ENCODE measurements around the gene MPRIP.

The MPRIP gene

GRCh38 chr17:17080181-17080631, 37.9 kb downstream of the MPRIP start:
- TF ChIP-seq CTCF (conservative IDR thresholded peaks at IDR 0.05): no peak
- H3K27ac ChIP-seq: peak overlapping the region; percentile 81; the same call in 1 of the 2 replicates

GRCh38 chr17:17080781-17081180, 38.5 kb downstream of the MPRIP start:
- no peak for TF ChIP-seq CTCF (conservative IDR thresholded peaks at IDR 0.05)
- H3K27ac ChIP-seq: no peak overlapping the region

- no peak for TF ChIP-seq CTCF (conservative IDR thresholded peaks at IDR 0.05)
- no peak overlapping the region for H3K27ac ChIP-seq
Measured at GRCh38 chr17:17081304-17081940, 39.2 kb downstream of the MPRIP start.

GRCh38 chr17:17082878-17083277, 40.6 kb downstream of the MPRIP start:
- TF ChIP-seq CTCF (conservative IDR thresholded peaks at IDR 0.05): no peak
- H3K27ac ChIP-seq: no peak overlapping the region

- TF ChIP-seq CTCF (conservative IDR thresholded peaks at IDR 0.05): no peak
- no peak overlapping the region for H3K27ac ChIP-seq
Measured at GRCh38 chr17:17084317-17084835, 42.1 kb downstream of the MPRIP start.

- TF ChIP-seq CTCF (conservative IDR thresholded peaks at IDR 0.05): no peak
- no peak overlapping the region for H3K27ac ChIP-seq
Measured at GRCh38 chr17:17084941-17085340, 42.7 kb downstream of the MPRIP start.

- no peak overlapping the region for H3K27ac ChIP-seq
- TF ChIP-seq CTCF (conservative IDR thresholded peaks at IDR 0.05): no peak
Measured at GRCh38 chr17:17086585-17086984, 44.3 kb downstream of the MPRIP start.
